Measurements from ENCODE around the gene MAOA.
"Not testable (repeated sequence)": the region's sequence is repeated elsewhere in the genome, so short reads cannot be mapped to it uniquely, and the experiment has no call there.

Gene MAOA

GRCh38 chrX:43663173-43663572 is 7.1 kb downstream of the MAOA start:
- DNase-seq (ENCODE audit: low spot score) = no peak

GRCh38 chrX:43664258-43664657 is 8.2 kb downstream of the MAOA start:
- no peak for DNase-seq (ENCODE audit: low spot score)

- no peak for DNase-seq (ENCODE audit: low spot score)
Observed at GRCh38 chrX:43664708-43665107, 8.6 kb downstream of the MAOA start.

- DNase-seq (ENCODE audit: low spot score) = no peak
Observed at GRCh38 chrX:43666311-43666912, 10.3 kb downstream of the MAOA start.

- DNase-seq (ENCODE audit: low spot score) = not testable (repeated sequence)
Observed at GRCh38 chrX:43675965-43676628, 20.0 kb downstream of the MAOA start.

- no peak for DNase-seq (ENCODE audit: low spot score)
Observed at GRCh38 chrX:43676971-43677572, 21.0 kb downstream of the MAOA start.

- DNase-seq (ENCODE audit: low spot score) = no peak
Observed at GRCh38 chrX:43677993-43678392, 21.9 kb downstream of the MAOA start.

GRCh38 chrX:43679058-43679457 is 23.0 kb downstream of the MAOA start:
- DNase-seq (ENCODE audit: low spot score) = no peak

- DNase-seq (ENCODE audit: low spot score) = no peak
Observed at GRCh38 chrX:43679778-43680177, 23.7 kb downstream of the MAOA start.

- no peak for DNase-seq (ENCODE audit: low spot score)
Observed at GRCh38 chrX:43682726-43683125, 26.6 kb downstream of the MAOA start.

GRCh38 chrX:43685221-43685620 is 29.1 kb downstream of the MAOA start:
- DNase-seq (ENCODE audit: low spot score) = no peak

- no peak for DNase-seq (ENCODE audit: low spot score)
Observed at GRCh38 chrX:43688586-43688985, 32.5 kb downstream of the MAOA start.

GRCh38 chrX:43693602-43694406 is 37.7 kb downstream of the MAOA start:
- no peak for DNase-seq (ENCODE audit: low spot score)

GRCh38 chrX:43699475-43699874 is 43.4 kb downstream of the MAOA start:
- DNase-seq (ENCODE audit: low spot score) = no peak

GRCh38 chrX:43702079-43702524 is 46.0 kb downstream of the MAOA start:
- DNase-seq (ENCODE audit: low spot score) = no peak

GRCh38 chrX:43702660-43703059 is 46.6 kb downstream of the MAOA start:
- DNase-seq (ENCODE audit: low spot score) = no peak

GRCh38 chrX:43703211-43703791 is 47.2 kb downstream of the MAOA start:
- DNase-seq (ENCODE audit: low spot score) = peak; percentile 1

- DNase-seq (ENCODE audit: low spot score) = no peak
Observed at GRCh38 chrX:43706786-43707370, 50.8 kb downstream of the MAOA start.

GRCh38 chrX:43707812-43708548 is 51.9 kb downstream of the MAOA start:
- no peak for DNase-seq (ENCODE audit: low spot score)

- no peak for DNase-seq (ENCODE audit: low spot score)
Observed at GRCh38 chrX:43716144-43716543, 60.0 kb downstream of the MAOA start.

GRCh38 chrX:43716696-43717095 is 60.6 kb downstream of the MAOA start:
- DNase-seq (ENCODE audit: low spot score) = no peak
